LHCN-M2 (cell line): ENCODE results near the gene CADM1. TPM values are rescaled to one million over a fixed set of nuclear protein-coding genes. Genes with fewer than 3 reads are reported as not detected.
A peak's percentile ranks its signal among the peaks of the same experiment; 100 is the strongest.

Experiments
- DNase-seq: peaks from one replicate; pipeline ENCODE4 v3.0.0-alpha.2; 2012; ENCODE audit warnings: low read depth
- total RNA-seq: library from RNA; depleted of rRNA; stranded (reverse); fragments of >200 nt; gene quantifications from 2 replicates; pipeline ENCODE4 v1.2.3, GENCODE V29; 2014

CADM1 gene
- total RNA-seq, 1 experiment from 2014 or later, result 0.69 TPM

GRCh38 chr11:115282923-115283322, 221.3 kb downstream of the CADM1 start:
- DNase-seq, result no peak

DNA sequence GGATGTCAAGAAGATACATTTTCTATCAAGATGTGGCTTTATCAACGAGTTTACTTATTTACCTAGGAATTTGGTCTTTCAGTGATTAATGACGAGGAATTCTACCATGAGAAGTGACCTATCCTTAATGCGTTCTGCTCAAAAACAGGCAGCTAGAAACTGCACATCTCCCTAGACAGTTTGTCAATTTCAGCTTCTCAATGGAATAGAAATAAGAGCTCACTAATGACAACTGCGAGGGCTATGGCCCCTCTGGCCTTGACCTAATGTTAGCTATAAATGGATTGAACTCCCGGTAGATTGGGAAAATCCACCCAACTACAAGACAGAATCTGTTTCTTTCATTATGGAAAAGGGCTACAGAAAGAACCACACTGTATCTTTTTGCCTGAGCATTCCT, 223.4 kb downstream of the CADM1 start:
- no peak for DNase-seq

GRCh38 chr11:115279813-115280761, 224.1 kb downstream of the CADM1 start:
- DNase-seq, result no peak

DNA sequence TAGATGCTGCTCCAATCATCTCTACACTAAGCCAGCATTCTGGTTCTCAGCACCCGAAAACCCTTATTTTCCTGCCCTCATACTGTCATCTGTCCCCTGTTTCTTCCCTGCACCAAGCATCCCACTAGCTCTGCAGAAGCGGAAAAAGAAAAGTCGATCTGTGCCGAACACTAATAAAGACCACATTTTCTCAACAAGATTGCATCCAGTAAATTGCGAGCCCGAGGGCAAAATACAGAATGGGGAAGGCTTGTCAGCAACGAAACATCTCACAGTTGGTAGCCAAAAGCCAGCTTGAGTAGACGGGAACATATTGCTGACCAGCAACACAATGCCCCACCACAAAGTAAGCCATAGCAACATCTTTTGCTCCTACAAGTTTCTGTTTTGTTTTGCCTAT, 227.4 kb downstream of the CADM1 start:
- DNase-seq, result no peak

DNA sequence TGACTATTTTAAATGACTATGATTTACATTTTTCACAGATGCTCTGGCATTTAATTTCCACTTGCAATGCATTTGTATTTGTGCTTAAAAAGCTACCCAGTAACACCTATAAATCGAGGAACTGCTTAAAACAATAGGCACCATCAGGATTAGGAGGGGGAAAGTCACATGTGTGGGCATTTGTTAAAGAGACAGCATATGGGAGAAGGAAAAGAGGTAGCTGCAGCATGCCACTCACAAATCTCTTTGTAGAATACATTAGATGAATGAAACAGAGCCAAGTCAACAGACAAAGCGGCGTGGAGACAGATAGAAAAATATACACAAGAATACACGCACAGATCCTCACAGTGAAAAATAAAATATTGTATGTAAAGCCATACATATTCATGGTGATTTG, 228.0 kb downstream of the CADM1 start:
- DNase-seq, result no peak

GRCh38 chr11:115275045-115275444, 229.2 kb downstream of the CADM1 start:
- DNase-seq, result no peak

DNA sequence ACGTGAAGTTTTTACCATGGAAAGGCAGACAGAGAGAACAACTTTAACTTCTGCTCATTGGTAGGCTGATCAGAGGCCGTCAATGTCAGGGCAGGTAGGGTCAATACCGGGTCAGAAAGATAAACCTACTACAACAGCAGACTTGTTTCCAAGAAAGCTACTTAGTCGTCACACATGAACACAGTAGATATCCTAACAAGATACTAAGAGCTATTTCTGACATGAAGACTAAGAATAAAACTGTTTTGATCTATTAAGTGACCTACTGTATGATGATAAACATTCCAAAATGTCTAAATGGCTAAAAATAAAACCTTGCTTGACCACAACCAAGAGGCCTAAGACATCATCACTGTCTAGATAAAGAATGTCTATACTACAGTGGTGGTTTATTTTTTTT, 231.3 kb downstream of the CADM1 start:
- DNase-seq, result no peak

GRCh38 chr11:115271643-115272042, 232.6 kb downstream of the CADM1 start:
- DNase-seq, result no peak

- DNase-seq, result no peak
These were observed 234.8 kb downstream of the CADM1 start for GRCh38 chr11:115269191-115269950.

DNA sequence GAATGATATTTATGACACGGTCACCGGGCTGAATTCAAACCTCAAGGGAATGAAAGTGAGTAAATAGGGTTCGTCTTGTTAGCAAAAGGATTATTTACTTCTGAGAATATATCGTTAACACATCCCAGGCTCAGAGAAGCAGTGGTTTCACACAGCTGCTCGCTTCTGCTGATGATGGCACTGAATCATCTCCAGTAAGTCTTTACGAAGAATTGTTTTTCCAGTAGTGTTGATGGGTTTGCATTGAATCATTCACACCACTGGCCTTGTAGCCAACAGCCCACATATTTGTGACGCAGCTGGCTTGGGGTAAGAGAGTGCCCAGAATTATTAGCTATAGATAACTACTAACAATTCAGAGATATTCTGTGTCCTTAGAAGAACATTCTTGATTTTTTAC, 236.3 kb downstream of the CADM1 start:
- peak; percentile 83 for DNase-seq

DNA sequence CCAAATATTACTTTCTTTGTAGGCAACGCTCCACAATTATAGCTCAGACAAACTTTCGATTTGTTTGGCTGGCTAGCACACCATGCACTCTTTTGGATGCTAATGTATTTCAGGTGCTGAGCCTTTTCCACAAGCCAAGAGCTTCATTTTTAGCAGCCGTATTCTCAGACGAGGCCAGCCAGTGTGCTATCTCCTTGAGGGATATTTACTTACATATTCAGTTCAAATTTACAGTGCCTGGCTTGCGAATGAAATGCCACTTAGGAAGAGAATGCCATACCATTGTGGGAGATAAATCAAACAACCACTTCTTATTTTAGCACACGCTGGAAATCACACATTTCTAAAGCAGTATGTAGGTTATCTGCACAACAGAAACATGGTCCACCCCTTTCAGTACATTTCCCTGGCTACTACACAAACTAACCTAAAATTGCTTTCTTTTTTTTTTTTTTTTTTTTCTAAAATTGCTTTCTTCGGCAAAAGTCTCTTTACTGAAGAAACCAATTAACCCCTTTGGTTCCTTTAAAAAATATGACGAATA, 236.9 kb downstream of the CADM1 start:
- DNase-seq, result no peak

DNA sequence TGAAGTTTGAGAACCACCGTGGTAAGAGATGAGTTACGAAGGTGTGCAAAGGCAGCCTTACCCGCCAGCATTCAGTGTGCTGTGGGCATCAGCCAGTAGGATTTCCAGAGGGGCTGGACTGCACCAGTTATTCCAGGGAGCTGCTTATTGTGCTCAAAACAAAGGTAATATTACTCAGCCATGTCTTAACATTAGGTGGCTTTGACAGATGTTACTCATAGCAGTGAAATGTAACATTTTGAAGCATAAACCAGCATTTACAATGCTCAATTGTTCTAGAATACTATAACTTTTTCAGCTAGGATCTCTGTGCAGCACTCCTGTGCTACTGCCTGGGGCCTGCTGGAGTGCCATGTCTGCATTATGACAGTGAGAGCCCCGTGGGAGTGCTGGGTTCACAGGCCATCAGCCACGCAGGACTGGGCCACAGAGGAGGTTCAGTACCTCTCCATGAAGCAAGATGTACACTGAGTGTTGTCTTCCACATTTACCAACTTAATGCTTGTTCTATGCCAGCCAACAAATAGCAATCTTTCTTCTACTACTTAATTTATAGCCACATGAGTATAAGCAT, 238.1 kb downstream of the CADM1 start:
- peak; percentile 1 for DNase-seq

DNA sequence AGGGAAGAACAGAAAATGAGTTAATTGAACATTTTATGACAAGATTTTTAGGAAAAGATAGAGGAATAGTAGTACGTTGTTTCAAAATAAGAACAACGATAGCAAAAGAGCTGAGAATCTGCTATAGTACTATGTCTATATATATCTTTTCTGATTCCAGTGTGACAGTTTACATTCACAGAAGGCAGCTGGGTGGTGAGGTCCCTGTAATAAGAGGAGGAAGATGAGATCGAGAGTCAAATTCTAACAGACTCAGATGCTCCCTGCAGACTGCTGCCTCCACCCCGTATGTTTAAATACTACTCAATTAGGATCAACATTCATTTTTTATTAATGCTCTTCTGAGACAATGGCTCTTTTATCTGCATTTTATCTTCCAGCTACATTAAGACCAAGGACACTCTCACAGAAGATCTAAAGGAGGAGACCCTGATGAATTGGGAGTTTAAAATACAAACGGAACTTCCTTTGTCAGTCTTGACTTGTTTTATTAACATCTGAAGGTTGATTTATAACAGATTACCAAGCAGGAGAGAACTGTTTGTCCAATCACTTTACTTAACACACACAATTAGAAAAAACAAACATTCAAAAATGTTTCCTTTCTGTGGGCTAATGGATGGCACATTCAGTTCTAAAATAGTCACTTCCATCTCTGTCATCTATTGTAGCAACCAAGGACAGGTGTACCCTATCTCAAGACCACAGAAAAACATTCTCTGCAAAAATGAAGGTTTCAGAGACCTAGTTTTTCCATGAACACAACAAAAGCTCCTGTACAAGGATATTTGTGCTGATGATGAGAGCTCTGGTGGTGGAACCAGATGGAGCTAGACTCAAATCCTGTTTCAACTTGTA, 240.2 kb downstream of the CADM1 start:
- peak; percentile 52 for DNase-seq

DNA sequence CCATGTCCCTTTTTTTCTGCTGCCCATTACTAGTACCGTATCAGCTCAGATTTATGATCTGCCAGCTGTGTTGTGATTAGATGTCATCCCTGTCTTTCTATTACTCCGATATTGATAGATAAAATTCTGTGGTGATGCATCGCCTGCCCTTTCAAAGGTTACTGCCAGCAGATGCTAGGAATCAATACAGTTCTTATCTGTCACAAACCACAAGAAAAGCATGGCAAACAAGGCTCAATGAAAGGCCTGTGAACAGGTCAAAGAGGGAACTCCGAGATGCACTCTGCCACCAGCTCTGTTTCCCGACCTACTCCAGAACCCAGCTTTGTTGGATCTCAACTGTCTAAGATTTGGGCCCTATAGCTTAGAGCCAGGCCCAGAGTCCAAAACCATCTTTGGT, 246.0 kb downstream of the CADM1 start:
- no peak for DNase-seq

GRCh38 chr11:115257678-115258077, 246.5 kb downstream of the CADM1 start:
- DNase-seq, result no peak

DNA sequence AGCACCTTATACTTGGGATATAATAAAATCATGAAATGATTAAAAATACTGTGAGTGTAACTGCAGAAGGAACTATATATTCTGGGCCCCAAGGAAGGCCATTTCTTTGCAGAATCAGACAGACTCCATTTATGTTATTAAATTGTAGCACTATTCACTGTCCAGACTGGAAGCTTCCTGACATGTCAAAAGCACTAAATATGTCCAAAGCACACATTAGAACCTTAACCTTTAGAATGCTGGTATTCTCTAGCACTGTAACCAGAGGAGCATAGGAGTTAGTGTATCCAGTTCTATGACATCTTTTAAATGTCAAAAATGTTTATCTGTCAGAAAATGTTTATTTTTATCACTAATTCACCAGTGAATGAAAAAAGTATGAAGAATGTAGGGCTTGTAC, 246.9 kb downstream of the CADM1 start:
- DNase-seq, result no peak

- no peak for DNase-seq
These were observed 247.6 kb downstream of the CADM1 start for GRCh38 chr11:115256397-115257197.

- no peak for DNase-seq
These were observed 249.0 kb downstream of the CADM1 start for GRCh38 chr11:115255006-115255762.

GRCh38 chr11:115251126-115251525, 253.1 kb downstream of the CADM1 start:
- DNase-seq, result no peak
